Esophagus squamous epithelium (tissue), 5 donors: Measurements from ENCODE around the gene ZFYVE26. TPM values are rescaled to one million over a fixed set of nuclear protein-coding genes. Genes with fewer than 3 reads are reported as not detected.

Source experiments
- DNase-seq: peaks from one replicate; lab custom pipeline; 2025; lab: John Stamatoyannopoulos, UW
- H3K27ac ChIP-seq, 4 donors: fragments of 200-600 bp; sonication (generic); one replicate each; pipeline ENCODE4 v1.5.1; 2016 to 2019; ENCODE audit warnings: mild to moderate bottlenecking in 1 of 4
- H3K27me3 ChIP-seq, 4 donors: fragments of 200-600 bp; sonication (generic); 1 replicate in 3 of 4; 2 replicates in 1 of 4; pipeline versions ENCODE4 v1.5.1 to v1.6.0; 2017 to 2021; ENCODE audit warnings: antibody characterized with exemption in 1 of 4
- H3K36me3 ChIP-seq, 3 donors: fragments of 200-600 bp; sonication (generic); one replicate each; pipeline ENCODE4 v1.5.1; 2016 to 2019
- H3K4me1 ChIP-seq, 3 donors: fragments of 200-600 bp; sonication (generic); one replicate each; pipeline ENCODE4 v1.5.1; 2017 to 2019
- H3K4me3 ChIP-seq, 4 donors: fragments of 200-600 bp; sonication (generic); 1 replicate in 3 of 4; 2 replicates in 1 of 4; pipeline ENCODE4 v1.5.1; 2016 to 2019; ENCODE audit warnings: mild to moderate bottlenecking in 2 of 4, moderate library complexity in 1 of 4
- H3K9me3 ChIP-seq, 3 donors: fragments of 200-600 bp; sonication (generic); one replicate each; pipeline ENCODE4 v1.5.1; 2016 to 2019
- CTCF ChIP-seq, 6 experiments: fragments of 450-650 bp in 4 of 6; fragments of 200-600 bp in 2 of 6; sonication (generic) in 2 of 6; IDR thresholded peaks; one replicate each; pipeline ENCODE4 v1.5.1; 2016 to 2019; ENCODE audit warnings: antibody characterized with exemption in 6 of 6, mild to moderate bottlenecking in 4 of 6, moderate library complexity in 4 of 6
- POLR2A ChIP-seq, 4 donors: fragments of 450-650 bp; IDR thresholded peaks; one replicate each; pipeline ENCODE4 v1.6.1; 2017; ENCODE audit warnings: antibody characterized with exemption in 4 of 4, mild to moderate bottlenecking in 4 of 4, moderate library complexity in 3 of 4
- WGBS, 2 donors: methylation state at CpG; one replicate each; pipeline ENCODE4 v1.1.5; 2018; 5-methylcytosine and 5-hydroxymethylcytosine counted together
- intact Hi-C: fragments of 100-400 bp; cut with DNase I; formaldehyde crosslinking; loops from one replicate; pipeline ENCODE4 v1.15.0; 2022
- total RNA-seq, 4 donors: library from RNA; depleted of rRNA; stranded (reverse); fragments of >200 nt; gene quantifications; one replicate each; pipeline ENCODE4 v1.1.0, GENCODE V29; 2016
- donor health status: DM: yes; HTN: yes; CAD: no.

Gene ZFYVE26
- total RNA-seq, 4 donors from 2014 or later, result 11.8 to 22.3 (median 16.6) TPM

- Histone ChIP-seq H3K4me1 (peaks cover 0 to 37% (median 0%) of the 10 kb centered on the region in 3 donors), H3K27me3 (no peaks in the 10 kb centered on the region), H3K9me3 (no peaks in the 10 kb centered on the region), H3K4me3 (no peak overlapping the region), H3K36me3 (peaks cover 5 to 100% (median 43%) of the 10 kb centered on the region in 3 donors), H3K27ac (no peak overlapping the region)
- TF ChIP-seq POLR2A (IDR thresholded peaks at IDR 0.05), result no peak
- TF ChIP-seq CTCF (IDR thresholded peaks at IDR 0.05), result no peak
- 49 to 56% methylated on average over 4 of the region's 4 CpGs for WGBS, 2 donors
- intact Hi-C loops, result no loop called here
- no peak for DNase-seq
Measured at GRCh38 chr14:67776653-67777322, 39.6 kb downstream of the ZFYVE26 start.

GRCh38 chr14:67773844-67774377, 42.5 kb downstream of the ZFYVE26 start:
- intact Hi-C loops, result no loop called here
- Histone ChIP-seq H3K27me3 (no peaks in the 10 kb centered on the region), H3K36me3 (peaks cover 5 to 99% (median 42%) of the 10 kb centered on the region in 3 donors), H3K4me1 (peaks cover 0 to 37% (median 0%) of the 10 kb centered on the region in 3 donors), H3K27ac (peak overlapping the region in 1 of 4 donors; percentile 20), H3K9me3 (no peaks in the 10 kb centered on the region), H3K4me3 (no peak overlapping the region)
- TF ChIP-seq CTCF (IDR thresholded peaks at IDR 0.05) (no peak), POLR2A (IDR thresholded peaks at IDR 0.05) (no peak)
- WGBS, 2 donors, result 78 to 79% methylated on average over 4 to 5 of the region's 5 CpGs
- no peak for DNase-seq

GRCh38 chr14:67768219-67768618, 48.2 kb downstream of the ZFYVE26 start:
- intact Hi-C loops, result no loop called here
- TF ChIP-seq POLR2A (IDR thresholded peaks at IDR 0.05) (no peak), CTCF (IDR thresholded peaks at IDR 0.05) (no peak)
- Histone ChIP-seq H3K27me3 (no peaks in the 10 kb centered on the region), H3K36me3 (peaks cover 0 to 98% (median 30%) of the 10 kb centered on the region in 3 donors), H3K27ac (no peak overlapping the region), H3K4me1 (peaks cover 0 to 30% (median 0%) of the 10 kb centered on the region in 3 donors), H3K4me3 (no peak overlapping the region), H3K9me3 (no peaks in the 10 kb centered on the region)
- DNase-seq, result no peak
- 75 to 80% methylated on average over 2 of the region's 2 CpGs for WGBS, 2 donors

GRCh38 chr14:67766035-67766680, 50.2 kb downstream of the ZFYVE26 start:
- H3K4me3 ChIP-seq, result no peak overlapping the region
- peaks cover 0 to 41% (median 0%) of the 10 kb centered on the region in 3 donors for H3K4me1 ChIP-seq
- no peaks in the 10 kb centered on the region for H3K27me3 ChIP-seq
- intact Hi-C loops, result no loop called here
- DNase-seq, result no peak
- peaks cover 8 to 98% (median 29%) of the 10 kb centered on the region in 3 donors for H3K36me3 ChIP-seq
- TF ChIP-seq CTCF (IDR thresholded peaks at IDR 0.05) (peak in 2 of 6 experiments; percentile 16 to 17), POLR2A (IDR thresholded peaks at IDR 0.05) (no peak)
- H3K9me3 ChIP-seq, result no peaks in the 10 kb centered on the region
- WGBS, 2 donors, result 71 to 78% methylated on average over 5 to 8 of the region's 10 CpGs
- peak overlapping the region; percentile 36 to 73 (median 62) for H3K27ac ChIP-seq
